HS-5 (cell line): ENCODE results near the gene VWCE.

Experiments
- DNase-seq: peaks from one replicate; pipeline ENCODE4 v3.0.0-alpha.2; 2012; ENCODE audit warnings: low read depth

Gene VWCE

DNA sequence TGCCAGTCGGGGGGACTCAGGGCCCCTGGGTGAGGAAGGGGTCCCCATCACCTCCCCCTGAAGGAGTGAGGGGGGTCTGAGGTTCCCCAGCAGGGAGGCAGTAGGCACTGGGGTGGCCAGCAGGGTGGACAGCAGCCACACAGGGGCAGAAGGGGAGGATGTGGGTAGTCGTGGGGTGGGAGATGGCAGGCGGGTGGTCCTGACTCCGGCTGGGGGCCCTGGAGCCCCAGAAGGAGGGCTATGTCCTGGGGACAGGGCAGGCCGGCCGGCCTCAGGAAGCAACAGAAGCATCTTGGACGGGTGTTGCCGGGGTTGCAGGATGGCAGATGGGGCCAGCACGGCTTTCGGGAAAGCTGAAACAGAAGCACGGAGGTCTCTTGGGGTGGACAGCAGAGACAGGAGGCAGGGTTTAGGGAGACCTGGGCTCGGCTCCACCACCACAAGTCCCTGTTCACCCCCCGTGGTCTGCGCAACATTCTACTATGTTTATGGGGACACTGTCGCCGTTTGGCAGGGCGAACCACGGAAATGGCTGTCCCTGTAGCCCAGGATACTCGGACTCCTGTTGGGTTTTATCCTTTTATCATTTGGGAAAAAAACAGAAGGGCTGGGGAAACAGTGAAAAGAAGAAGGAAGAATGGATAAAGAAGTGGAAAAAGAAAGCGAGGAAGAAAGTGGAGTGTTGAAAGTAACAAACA lies 14.1 kb downstream of the VWCE start:
- DNase-seq = no peak

DNA sequence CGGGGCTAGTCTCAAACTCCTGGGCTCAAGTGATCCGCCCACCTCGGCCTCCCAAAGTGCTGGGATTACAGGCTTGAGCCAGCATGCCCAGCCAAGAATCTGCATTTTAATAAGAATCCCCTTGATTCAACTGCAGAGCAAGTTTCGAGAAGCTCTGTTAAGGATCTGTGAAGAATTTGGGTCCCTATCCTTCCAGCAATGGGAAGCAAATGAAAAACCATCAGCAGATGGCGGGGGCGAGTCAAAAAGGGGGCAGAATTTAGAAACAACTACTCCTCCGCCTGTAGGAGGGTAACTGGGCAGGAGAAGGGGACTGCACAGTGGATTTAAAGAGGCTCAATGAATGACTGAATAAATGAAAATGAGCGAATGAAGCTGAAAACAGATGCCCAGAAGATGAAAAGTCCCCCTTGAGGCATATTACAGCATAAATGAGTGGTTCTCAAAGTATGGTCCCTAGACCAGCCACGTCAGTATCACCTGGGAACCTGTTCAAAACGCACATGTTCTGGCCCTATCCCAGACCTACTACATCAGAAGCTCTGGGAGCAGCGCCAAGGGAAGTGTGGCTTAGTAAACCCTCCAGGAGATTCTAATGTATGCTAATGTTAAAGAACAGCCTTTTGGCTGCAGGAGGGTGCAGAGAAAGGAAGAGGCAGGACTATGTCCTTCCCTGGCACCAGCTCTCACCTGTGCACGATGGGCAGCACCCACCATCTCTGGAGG lies 15.0 kb downstream of the VWCE start:
- no peak for DNase-seq

- no peak for DNase-seq
Observed at GRCh38 chr11:61278001-61278470, 17.1 kb downstream of the VWCE start.

- DNase-seq = no peak
Observed at GRCh38 chr11:61277186-61278000, 17.7 kb downstream of the VWCE start.

DNA sequence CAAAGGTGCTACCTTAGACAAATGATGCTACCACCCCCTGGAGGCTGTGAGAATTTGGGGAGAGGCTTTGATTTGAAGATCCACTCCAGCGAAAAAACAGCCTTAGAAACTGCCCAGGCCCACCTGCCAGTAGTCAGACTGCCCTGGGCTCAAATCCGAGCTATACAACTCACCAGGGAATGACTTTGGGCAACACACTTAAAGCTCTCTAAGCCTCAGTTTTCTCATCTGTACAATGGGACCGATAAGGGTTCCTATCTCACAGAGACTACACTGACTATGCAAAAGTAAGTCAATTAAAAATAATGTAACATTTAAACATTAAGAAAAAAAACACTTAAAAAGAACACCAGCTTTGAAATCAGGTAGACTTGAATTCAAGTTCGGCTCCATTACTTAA lies 19.9 kb downstream of the VWCE start:
- no peak for DNase-seq

DNA sequence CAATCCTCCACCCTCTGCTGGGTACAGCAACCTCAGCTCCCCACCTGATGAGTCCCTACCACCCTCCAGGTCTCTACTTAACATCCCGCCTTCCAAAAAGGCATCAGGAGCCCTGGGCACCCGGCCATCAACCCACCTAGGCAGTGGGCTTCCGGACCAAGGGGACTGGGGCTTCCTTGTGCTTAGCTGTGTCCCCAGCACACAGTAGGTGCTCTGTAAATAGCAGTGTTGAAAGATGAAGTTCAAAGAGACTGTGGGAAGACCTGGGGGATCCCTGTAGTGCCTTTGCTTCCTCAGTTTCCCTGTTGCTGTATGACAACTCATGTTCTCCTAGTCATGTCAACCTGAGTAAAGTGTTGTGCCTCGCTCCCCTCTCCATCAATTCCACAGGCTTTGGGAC lies 21.0 kb downstream of the VWCE start:
- DNase-seq = no peak

DNA sequence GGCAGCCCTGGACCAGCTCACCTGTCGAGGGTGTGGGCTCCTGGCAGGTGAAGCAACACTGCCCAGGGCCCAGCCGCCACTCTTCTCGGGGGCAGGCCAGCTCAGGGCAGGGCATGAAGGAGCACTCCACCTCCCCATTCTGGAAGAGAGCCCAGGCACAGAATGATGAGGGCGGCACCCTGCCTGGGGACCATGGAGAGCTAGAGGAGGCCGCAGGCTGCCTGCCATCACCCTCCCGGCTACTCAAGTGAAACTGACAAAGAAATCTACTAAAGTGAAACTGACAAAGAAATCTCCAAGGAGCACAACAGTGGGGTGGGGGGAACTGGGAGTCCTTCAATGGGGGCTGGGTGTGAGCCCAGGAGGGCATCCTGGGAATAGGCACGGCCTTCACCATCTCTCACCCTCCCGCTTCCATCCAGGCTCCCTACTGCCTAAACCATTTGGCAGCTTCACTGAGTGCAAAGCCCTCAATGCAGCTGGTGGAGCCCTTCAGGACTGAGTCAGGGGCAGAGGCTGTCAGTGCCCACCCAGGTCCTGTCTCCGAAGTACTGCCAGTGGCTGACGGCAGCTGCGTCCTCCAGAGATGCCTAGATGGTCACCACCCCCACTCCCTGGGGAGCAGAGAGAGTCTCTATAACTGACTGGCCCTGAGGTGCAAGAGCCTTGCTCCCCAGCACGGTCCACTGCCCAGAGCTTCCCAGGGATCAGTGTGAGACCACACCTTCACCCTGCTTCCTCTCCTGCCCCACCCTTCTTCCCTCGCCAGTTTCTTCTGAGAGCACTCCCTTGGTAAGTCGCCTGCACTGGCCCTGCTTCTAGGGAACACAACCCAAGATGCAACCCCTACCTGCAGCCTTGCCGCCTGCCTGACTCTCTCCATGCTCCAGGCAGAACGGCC lies 21.7 kb downstream of the VWCE start:
- DNase-seq = no peak

- DNase-seq = no peak
Observed at GRCh38 chr11:61272731-61273130, 22.4 kb downstream of the VWCE start.

- DNase-seq = peak; percentile 71
Observed at GRCh38 chr11:61270354-61271076, 24.6 kb downstream of the VWCE start.

DNA sequence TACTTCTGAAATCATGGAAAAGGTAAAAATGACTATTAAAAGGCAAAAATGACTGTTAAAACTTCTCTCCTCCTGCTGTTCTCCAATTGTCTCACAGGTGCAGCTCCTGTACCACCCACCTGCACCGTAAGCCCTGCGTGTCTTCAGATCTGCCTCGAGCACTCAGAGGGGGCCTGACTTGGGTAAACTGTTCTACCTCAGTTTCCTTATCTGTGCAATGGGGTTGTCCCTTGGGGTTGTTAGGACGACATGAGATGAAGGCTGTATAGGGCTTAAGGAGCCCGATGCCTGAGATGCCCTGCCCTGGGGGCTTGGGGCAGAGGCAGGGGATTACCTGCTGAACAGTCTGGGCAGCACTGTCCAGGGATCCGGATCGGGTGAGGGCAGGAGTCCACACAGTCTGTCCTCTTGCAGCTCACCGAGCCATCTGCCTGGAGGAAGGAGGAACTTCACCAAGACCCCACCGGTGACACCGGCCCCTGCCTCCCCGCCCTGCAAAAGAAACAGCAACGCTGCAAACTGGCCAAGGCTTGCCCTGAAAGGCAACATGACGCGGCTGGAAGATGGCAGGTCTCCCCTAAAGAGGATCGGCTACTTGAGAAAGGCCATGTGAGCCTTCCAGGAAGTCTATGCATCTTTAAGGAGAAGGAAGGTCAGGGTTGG lies 26.4 kb downstream of the VWCE start:
- no peak for DNase-seq

- DNase-seq = no peak
Observed at GRCh38 chr11:61267437-61267841, 27.7 kb downstream of the VWCE start.

- DNase-seq = no peak
Observed at GRCh38 chr11:61266602-61267001, 28.5 kb downstream of the VWCE start.

DNA sequence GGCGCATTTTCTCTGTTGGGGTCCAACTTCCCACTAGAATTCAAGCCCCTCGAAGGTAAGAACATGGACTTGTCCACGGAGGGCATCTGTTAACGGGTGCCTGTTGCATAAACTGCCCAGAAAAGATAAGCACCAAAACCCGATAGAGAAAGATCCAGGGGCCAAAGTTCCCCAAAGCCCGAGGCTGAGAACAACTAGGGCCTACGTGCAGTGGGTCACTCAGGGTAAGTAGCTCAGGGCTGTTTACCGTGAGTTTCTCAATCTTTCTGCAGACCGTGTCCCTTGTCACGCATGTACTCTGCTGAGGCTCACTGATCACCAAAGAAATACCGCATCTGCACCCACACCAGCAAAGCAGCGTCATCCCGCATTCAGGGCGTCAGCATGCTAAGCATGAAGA lies 29.8 kb downstream of the VWCE start:
- DNase-seq = no peak

DNA sequence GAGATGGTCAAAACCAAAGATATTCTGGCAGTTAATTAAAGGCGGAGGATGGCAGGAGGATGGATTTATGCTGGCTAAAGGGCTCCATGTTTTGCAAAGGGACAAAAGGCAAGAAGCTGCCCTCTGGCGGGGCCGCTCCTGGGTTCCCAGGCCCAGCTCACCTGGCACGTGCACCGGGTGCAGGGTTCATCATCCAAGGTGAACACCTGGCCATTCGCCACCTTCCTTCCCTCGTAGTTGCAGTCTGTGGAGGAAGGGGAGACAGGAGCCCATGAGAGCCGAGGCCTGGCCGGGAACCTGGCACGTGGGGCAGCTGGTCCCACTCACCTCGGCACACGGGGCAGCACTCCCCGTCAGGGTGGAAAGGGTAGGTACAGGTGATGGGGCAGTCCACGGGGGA lies 30.3 kb downstream of the VWCE start:
- DNase-seq = no peak

- DNase-seq = no peak
Observed at GRCh38 chr11:61264371-61264770, 30.7 kb downstream of the VWCE start.

- DNase-seq = no peak
Observed at GRCh38 chr11:61259363-61259762, 35.8 kb downstream of the VWCE start.

DNA sequence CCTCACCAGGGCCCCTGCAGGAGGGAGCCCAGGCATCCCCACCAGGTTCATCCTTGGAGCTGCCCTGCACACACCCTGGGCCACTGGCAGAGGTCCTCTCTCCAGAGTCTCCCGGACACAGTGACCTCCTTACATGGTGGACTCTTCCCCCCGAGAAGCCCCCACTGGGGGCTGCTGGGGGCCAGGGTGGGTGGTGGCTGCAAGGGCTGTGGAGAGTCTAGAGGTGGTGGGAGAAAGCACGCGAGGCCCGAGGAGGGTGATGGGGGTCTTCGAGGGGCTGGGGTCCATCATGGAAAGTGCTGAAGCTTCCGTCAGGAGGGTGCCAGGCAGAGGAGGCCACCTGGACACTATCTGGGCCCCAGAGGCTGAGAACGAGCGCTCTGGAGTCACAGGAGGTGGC lies 36.6 kb downstream of the VWCE start:
- no peak for DNase-seq

DNA sequence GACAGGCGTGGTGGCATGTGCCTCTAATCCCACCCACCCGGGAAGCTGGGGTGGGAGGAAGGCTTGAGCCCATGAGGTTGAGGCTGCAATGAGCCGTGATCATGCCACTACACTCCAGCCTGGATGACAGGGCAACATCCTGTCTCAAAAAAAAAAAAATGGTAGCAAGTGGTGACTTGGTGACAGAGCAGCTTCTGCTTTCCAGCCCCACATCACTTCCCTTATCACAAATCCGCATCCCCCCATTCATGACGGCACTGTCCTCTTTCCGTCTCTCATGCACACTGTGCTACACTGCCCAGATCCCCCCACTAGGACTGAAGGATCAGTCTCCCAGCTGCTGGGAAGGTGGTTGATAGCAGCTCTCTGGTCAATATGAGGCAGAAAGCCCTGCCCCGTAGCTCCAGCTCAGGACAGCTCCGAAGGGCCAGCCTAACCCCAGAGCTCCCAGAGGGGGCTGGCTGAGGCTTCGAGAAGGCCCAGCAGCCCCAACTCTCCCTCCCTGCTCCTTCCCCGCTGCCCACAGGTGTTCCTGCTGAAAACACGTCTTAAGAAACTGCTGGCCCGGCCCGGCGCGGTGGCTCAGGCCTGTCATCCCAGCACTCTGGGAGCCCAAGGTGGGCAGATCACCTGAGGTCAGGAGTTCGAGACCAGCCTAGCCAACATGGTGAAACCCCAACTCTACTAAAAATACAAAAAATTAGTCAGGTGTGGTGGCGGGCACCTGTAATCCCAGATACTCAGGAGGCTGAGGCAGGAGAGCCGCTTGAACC lies 38.2 kb downstream of the VWCE start:
- DNase-seq = no peak

GRCh38 chr11:61254403-61255025 lies 40.6 kb downstream of the VWCE start:
- no peak for DNase-seq
